ENCODE data around the gene GPR141.

GPR141 gene

DNA sequence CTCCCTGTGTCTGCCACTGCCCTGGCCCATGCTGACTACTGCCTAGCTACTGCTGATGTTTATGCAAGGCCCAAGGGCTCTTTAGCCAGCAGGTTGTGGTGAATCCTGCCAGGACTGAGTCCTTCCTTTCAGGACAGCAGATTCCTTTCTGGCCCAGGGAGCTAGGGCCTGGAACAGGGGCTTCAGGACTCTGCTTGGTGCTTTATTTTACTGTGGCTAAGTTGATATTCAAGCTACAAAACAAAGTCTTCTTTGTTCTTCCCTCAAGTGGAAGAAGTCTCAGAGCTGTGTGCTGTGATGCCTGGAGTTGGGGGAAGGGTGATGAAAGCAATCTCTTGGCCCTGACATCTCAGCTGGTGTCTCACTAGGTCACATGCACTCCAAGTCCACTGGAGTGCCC is 98.6 kb downstream of the GPR141 start:
- Histone ChIP-seq H3K9me3 (replicated peaks; ENCODE audit: insufficient read depth, low read length) (no peaks in the 10 kb centered on the region), H3K27ac (ENCODE audit: low read length) (no peak overlapping the region)
- DNase-seq: no peak

DNA sequence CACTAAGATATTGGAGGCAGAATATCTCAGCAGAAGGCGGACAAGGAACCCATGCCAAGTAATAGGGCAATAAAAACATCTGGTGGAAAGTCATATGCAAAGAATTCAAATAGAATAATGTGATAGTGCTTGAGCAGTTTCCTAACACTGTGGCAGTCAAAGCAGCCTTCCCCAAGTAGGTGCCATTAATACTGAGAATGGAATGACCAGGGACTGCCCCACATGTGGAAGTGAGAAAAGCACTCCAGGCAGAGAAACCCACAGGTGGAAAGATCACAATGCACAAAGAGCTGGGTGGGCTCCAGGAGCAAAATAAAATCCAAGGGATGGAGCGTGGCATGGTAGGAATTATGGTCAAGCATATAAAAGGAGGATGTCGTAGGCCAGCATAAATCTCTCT is 100.4 kb downstream of the GPR141 start:
- Histone ChIP-seq H2AFZ (ENCODE audit: low read length) (no peak overlapping the region), H3F3A (ENCODE audit: insufficient read depth, low read length) (peaks cover 9% of the 10 kb centered on the region; the same call in 1 of the 2 replicates), H3K4me3 (ENCODE audit: low read length) (no peak overlapping the region), H3K79me2 (ENCODE audit: low read length) (no peaks in the 10 kb centered on the region), H4K20me1 (ENCODE audit: insufficient read depth, low read length) (no peaks in the 10 kb centered on the region), H3K4me1 (ENCODE audit: low read length) (peaks cover 12% of the 10 kb centered on the region), H3K27ac (ENCODE audit: low read length) (no peak overlapping the region), H3K9me2 (replicated peaks; ENCODE audit: insufficient read depth, low read length) (no peaks in the 10 kb centered on the region), H3K27me3 (replicated peaks; ENCODE audit: insufficient read depth, low read length) (no peaks in the 10 kb centered on the region), H3K9ac (ENCODE audit: low read length) (no peak overlapping the region), H3K36me3 (replicated peaks; ENCODE audit: insufficient read depth, low read length) (no peaks in the 10 kb centered on the region), H3K9me3 (replicated peaks; ENCODE audit: insufficient read depth, low read length) (no peaks in the 10 kb centered on the region), H3K4me2 (ENCODE audit: low read depth, low read length) (no peak overlapping the region)
- TF ChIP-seq EZH2 (optimal IDR thresholded peaks at IDR 0.05; ENCODE audit: low read depth, low read length) (no peak), EZH2phosphoT487 (IDR thresholded peaks at IDR 0.05; ENCODE audit: low read length) (no peak)
- TF ChIP-seq, protein P1, sequence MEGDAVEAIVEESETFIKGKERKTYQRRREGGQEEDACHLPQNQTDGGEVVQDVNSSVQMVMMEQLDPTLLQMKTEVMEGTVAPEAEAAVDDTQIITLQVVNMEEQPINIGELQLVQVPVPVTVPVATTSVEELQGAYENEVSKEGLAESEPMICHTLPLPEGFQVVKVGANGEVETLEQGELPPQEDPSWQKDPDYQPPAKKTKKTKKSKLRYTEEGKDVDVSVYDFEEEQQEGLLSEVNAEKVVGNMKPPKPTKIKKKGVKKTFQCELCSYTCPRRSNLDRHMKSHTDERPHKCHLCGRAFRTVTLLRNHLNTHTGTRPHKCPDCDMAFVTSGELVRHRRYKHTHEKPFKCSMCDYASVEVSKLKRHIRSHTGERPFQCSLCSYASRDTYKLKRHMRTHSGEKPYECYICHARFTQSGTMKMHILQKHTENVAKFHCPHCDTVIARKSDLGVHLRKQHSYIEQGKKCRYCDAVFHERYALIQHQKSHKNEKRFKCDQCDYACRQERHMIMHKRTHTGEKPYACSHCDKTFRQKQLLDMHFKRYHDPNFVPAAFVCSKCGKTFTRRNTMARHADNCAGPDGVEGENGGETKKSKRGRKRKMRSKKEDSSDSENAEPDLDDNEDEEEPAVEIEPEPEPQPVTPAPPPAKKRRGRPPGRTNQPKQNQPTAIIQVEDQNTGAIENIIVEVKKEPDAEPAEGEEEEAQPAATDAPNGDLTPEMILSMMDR (IDR thresholded peaks at IDR 0.05; ENCODE audit: low read length): no peak
- DNase-seq: no peak

More for the DNA sequence above, 98.6 kb downstream of the GPR141 start:
- Histone ChIP-seq H3K9me2 (replicated peaks; ENCODE audit: insufficient read depth, low read length) (no peaks in the 10 kb centered on the region), H3K4me2 (ENCODE audit: low read depth, low read length) (no peak overlapping the region), H3K27me3 (replicated peaks; ENCODE audit: insufficient read depth, low read length) (no peaks in the 10 kb centered on the region), H3K79me2 (ENCODE audit: low read length) (no peaks in the 10 kb centered on the region), H3K9ac (ENCODE audit: low read length) (no peak overlapping the region), H4K20me1 (ENCODE audit: insufficient read depth, low read length) (no peaks in the 10 kb centered on the region), H2AFZ (ENCODE audit: low read length) (no peak overlapping the region), H3K4me3 (ENCODE audit: low read length) (no peak overlapping the region), H3K4me1 (ENCODE audit: low read length) (peaks cover 6% of the 10 kb centered on the region), H3F3A (ENCODE audit: insufficient read depth, low read length) (peaks cover 6% of the 10 kb centered on the region; the same call in 1 of the 2 replicates), H3K36me3 (replicated peaks; ENCODE audit: insufficient read depth, low read length) (no peaks in the 10 kb centered on the region)
- TF ChIP-seq EZH2phosphoT487 (IDR thresholded peaks at IDR 0.05; ENCODE audit: low read length) (no peak), EZH2 (optimal IDR thresholded peaks at IDR 0.05; ENCODE audit: low read depth, low read length) (no peak)

DNA sequence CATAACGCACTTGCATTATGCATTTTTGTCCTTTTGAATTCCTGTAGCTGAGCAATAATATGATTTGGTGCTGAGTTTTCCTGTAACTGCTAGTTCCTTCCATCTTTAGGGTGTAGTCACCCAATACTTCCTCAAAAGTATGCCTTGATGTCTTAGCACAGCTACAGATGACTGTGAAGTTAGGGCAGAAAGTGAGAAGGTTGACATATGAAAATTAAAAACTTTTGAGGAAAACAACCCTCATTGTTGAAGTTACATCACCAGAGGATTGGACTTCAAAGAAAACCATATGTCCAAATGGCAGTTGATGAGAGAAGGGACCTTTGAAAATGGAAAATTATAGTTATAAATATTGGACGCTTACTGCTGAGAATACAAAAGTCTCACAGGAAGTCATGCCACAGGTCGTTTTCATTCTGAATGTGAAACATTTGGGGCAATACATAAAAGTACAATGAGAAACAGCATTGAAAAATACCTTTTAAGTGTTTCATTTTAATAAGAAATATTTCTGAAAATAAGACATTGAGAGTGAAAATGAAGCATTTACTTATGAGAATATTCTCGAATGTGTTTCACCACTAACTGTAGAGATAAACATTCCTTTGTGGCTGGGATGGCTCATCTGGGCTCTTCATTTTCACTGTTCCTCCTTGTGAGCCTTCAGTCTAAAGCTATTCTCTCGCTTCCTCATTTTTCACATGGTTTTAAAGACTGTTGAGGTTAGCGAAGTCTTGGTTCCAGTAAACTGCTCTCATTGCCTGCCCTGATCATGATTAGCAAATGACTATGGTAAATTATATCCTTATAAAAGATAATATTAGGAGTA is 103.4 kb downstream of the GPR141 start:
- no peaks in the 10 kb centered on the region for H3K36me3 ChIP-seq (replicated peaks; ENCODE audit: insufficient read depth, low read length)
- H3K27ac ChIP-seq (ENCODE audit: low read length): peak overlapping the region; percentile 40; the same call in 1 of the 2 replicates
- H3K79me2 ChIP-seq (ENCODE audit: low read length): no peaks in the 10 kb centered on the region
- no peaks in the 10 kb centered on the region for H3K27me3 ChIP-seq (replicated peaks; ENCODE audit: insufficient read depth, low read length)
- H2AFZ ChIP-seq (ENCODE audit: low read length): no peak overlapping the region
- no peaks in the 10 kb centered on the region for H3K9me3 ChIP-seq (replicated peaks; ENCODE audit: insufficient read depth, low read length)
- peak; percentile 66 for DNase-seq
- H3K9ac ChIP-seq (ENCODE audit: low read length): no peak overlapping the region
- no peak for TF ChIP-seq EZH2phosphoT487 (IDR thresholded peaks at IDR 0.05; ENCODE audit: low read length)
- TF ChIP-seq, protein P1 (IDR thresholded peaks at IDR 0.05; ENCODE audit: low read length): no peak
- no peak for TF ChIP-seq EZH2 (optimal IDR thresholded peaks at IDR 0.05; ENCODE audit: low read depth, low read length)
- H3K4me3 ChIP-seq (ENCODE audit: low read length): peak overlapping the region; percentile 17; the same call in 1 of the 2 replicates
- peaks cover 12% of the 10 kb centered on the region for H3K4me1 ChIP-seq (ENCODE audit: low read length)
- no peaks in the 10 kb centered on the region for H3K9me2 ChIP-seq (replicated peaks; ENCODE audit: insufficient read depth, low read length)
- H4K20me1 ChIP-seq (ENCODE audit: insufficient read depth, low read length): no peaks in the 10 kb centered on the region
- H3K4me2 ChIP-seq (ENCODE audit: low read depth, low read length): peak overlapping the region; percentile 28; the same call in 1 of the 2 replicates
- H3F3A ChIP-seq (ENCODE audit: insufficient read depth, low read length): peaks cover 9% of the 10 kb centered on the region; the same call in 1 of the 2 replicates

Data from MM.1S (cell line).